NB4 (cell line): ENCODE data around the gene SYT2.
A peak's percentile ranks its signal among the peaks of the same experiment; 100 is the strongest.

ENCODE experiments used
- DNase-seq: peaks from one replicate; pipeline ENCODE4 v3.0.0; 2010; ENCODE audit warnings: low read depth
- H3K4me3 ChIP-seq: one replicate; pipeline ENCODE4 v1.5.1; 2011; ENCODE audit warnings: mild to moderate bottlenecking, low read depth, low read length, moderate library complexity
- MYC ChIP-seq: IDR thresholded peaks from 2 replicates; pipeline ENCODE4 v1.6.1; 2011; ENCODE audit warnings: low read depth, low read length
- POLR2A ChIP-seq: IDR thresholded peaks from 2 replicates; pipeline ENCODE4 v1.6.1; 2011; ENCODE audit warnings: mild to moderate bottlenecking; ENCODE audit not compliant: insufficient read length; ENCODE audit errors: extremely low read depth
- TF ChIP-seq, protein P1 (sequence below): IDR thresholded peaks from one replicate; pipeline ENCODE4 v1.5.1; 2012; ENCODE audit warnings: low read depth, low read length
- TF ChIP-seq, protein P2 (sequence below): IDR thresholded peaks from 2 replicates; pipeline ENCODE4 v1.6.1; 2011; ENCODE audit warnings: low read depth, low read length

SYT2 gene

DNA sequence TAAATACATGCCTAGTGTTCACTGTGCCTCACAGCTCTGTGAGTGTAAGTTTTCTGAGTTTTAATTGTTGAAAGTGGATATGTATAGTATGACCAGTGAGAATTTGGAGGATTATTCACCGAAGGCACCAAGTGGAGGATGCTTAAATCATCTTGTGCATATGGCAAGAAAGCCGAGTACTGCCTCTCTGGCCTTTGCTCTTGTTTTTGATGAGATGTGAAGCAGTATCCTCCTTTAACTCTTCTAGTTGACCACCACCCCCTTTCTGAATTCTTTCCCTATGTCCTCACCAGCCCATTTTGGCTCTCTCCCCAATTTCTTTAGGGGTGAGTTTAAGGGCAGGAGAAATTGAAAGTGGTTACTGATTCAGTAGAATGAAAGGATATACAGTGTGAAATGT, 130.4 kb downstream of the SYT2 start:
- DNase-seq, result no peak
- no peak for TF ChIP-seq POLR2A
- TF ChIP-seq, protein P1, sequence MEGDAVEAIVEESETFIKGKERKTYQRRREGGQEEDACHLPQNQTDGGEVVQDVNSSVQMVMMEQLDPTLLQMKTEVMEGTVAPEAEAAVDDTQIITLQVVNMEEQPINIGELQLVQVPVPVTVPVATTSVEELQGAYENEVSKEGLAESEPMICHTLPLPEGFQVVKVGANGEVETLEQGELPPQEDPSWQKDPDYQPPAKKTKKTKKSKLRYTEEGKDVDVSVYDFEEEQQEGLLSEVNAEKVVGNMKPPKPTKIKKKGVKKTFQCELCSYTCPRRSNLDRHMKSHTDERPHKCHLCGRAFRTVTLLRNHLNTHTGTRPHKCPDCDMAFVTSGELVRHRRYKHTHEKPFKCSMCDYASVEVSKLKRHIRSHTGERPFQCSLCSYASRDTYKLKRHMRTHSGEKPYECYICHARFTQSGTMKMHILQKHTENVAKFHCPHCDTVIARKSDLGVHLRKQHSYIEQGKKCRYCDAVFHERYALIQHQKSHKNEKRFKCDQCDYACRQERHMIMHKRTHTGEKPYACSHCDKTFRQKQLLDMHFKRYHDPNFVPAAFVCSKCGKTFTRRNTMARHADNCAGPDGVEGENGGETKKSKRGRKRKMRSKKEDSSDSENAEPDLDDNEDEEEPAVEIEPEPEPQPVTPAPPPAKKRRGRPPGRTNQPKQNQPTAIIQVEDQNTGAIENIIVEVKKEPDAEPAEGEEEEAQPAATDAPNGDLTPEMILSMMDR, result no peak
- no peak for TF ChIP-seq MYC
- TF ChIP-seq, protein P2, sequence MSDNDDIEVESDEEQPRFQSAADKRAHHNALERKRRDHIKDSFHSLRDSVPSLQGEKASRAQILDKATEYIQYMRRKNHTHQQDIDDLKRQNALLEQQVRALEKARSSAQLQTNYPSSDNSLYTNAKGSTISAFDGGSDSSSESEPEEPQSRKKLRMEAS, result no peak
- no peak overlapping the region for H3K4me3 ChIP-seq

DNA sequence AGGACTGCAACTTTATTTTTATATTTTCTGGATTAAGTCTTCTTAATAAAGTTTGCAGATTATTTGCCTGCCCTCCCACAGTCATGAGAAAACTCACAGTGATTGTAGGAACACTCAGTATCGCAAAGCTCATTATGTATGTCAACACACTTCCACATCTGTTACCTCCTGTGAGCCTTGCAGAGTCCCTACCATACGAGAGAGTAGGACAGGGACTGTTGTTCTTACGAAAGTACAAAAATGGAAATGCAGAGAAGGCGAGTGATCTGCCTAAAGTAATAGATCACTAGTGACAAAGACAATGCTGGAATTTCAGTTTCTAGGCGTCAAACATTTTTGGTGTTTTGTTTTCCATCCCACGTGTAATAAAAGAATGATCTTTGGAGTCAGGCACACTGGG, 131.7 kb downstream of the SYT2 start:
- no peak overlapping the region for H3K4me3 ChIP-seq
- TF ChIP-seq, protein P1, result no peak
- TF ChIP-seq, protein P2, result no peak
- TF ChIP-seq MYC (no peak), POLR2A (no peak)

DNA sequence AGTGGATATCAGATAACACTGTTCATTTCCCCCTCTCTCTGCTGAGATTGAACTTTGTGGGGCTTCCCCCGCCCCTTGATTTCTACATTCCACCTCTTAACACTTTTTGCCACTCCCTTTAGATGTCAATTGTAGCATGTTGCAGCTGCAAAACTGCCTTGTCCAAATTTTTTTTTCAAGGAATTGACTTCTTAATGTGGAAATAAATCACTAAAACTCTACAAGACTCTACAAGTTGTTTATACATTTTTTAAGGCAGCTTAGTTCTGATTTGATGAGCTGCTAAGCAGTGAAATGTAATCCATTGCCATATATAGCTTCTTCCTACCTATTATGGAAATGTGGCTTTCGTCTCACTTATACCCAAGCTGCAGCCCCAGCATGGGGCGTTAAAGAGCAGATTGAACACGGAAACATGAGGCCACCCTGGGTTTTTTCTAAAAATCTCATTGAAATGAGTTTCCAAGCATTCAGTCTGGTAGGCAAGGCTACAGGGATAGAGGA, 132.2 kb downstream of the SYT2 start:
- no peak for DNase-seq
- no peak overlapping the region for H3K4me3 ChIP-seq
- TF ChIP-seq, protein P2, result no peak
- TF ChIP-seq MYC (no peak), POLR2A (no peak)
- TF ChIP-seq, protein P1, result no peak

More for the DNA sequence above, 131.7 kb downstream of the SYT2 start:
- no peak for DNase-seq

DNA sequence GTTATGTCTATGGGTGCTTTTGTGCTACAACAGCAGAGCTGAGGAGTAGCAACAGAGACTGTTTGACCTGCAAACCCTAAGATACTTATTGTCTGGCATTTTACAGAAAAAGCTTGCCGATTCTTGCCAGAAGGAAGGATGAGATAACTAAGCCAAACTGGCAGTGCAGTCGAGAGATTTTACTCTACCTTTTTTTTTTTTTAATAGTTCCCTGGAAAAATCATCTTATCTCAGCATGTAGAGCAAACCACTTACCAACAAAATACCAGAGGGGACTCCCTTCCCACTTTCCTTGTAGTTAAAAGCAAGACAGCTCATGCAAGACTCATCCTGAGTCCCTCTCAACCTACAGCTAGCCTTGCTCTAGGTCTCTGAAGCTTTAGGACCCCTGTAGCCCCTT, 132.9 kb downstream of the SYT2 start:
- no peak for DNase-seq
- H3K4me3 ChIP-seq, result no peak overlapping the region
- no peak for TF ChIP-seq MYC
- TF ChIP-seq, protein P1, result no peak

DNA sequence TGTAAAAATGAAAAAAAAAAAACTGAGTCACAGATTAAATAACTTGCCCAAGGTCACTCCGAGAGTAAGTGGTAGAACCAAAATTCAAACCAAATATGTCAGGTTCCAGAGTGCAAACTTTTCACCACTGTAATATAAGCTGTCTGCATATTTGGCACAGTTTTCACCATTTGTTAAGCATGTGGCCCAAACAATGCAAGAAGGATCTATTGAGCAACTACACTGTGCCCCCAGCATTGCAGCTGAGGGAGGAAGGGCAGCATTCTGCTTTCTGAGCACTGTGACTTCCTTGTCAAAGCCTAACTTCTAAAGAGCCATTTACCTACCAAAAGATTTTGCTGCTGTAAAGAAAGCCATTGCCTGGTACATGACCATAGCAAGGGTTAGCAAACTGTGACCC, 133.4 kb downstream of the SYT2 start:
- no peak for TF ChIP-seq POLR2A
- TF ChIP-seq, protein P2, result peak; percentile 89
- peak; percentile 96 for TF ChIP-seq MYC
- DNase-seq, result peak; percentile 82
- H3K4me3 ChIP-seq, result no peak overlapping the region

DNA sequence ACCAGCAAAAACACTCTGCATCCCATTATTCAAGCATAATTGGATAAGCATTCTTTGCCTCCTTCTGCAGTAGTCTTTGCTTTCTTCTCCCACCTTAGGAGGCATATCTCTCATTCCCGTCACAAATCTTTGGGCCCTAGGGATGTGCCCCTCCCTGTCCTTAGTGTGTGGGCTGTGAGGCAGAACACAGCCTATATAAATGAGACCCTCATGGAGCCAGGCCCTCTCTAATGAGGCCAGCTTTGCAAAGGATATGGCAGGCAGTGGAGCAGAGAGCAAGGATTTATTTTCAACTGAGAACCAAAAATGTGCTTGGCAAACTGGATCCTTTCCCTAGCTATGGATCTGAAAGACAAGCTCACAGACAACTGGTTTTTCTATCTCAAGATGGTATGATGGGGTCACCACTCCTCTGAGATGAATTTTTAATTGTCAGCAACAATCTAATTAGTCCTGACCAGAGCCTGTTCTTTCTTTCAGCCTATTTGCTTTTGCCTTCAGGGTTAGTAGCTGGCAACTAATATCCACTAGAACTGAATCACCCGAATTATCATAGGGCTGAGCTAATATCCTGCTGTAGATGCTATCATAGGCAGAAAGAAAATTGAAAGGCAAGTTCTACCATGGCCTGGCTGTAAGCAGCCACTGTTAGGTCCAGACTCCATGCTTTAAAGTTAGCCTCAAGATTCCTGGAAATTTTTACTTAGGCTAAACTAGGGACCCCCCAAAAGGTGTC, 134.2 kb downstream of the SYT2 start:
- TF ChIP-seq, protein P2, result no peak
- no peak for TF ChIP-seq MYC
- TF ChIP-seq, protein P1, result no peak
- no peak for TF ChIP-seq POLR2A
- no peak overlapping the region for H3K4me3 ChIP-seq
- DNase-seq, result no peak
